ENCODE data around the gene DYNLT4. TPM values are rescaled to one million over a fixed set of nuclear protein-coding genes. Genes with fewer than 3 reads are reported as not detected.
A peak's percentile ranks its signal among the peaks of the same experiment; 100 is the strongest.

Gene DYNLT4
- total RNA-seq, 1 experiment from 2014 or later = not detected

GRCh38 chr1:44830900-44831304 is 23.8 kb upstream of the DYNLT4 start:
- no peaks in the 10 kb centered on the region for H3K27me3 ChIP-seq (ENCODE audit: control insufficient read depth, insufficient read depth, low read length)
- in situ Hi-C loops (cut with HindIII; ENCODE audit: low pct_unique_long_range_greater_than_20kb, low sequenced_read_pairs) (no loop called here), intact Hi-C loops (cut with micrococcal nuclease; ENCODE audit: unreplicated experiment) (loop anchor here (10.0 kb wide), 1 partner anchor 474 kb away; no protein-coding TSS in a partner anchor)
- POLR2A ChIA-PET = no interaction called here
- no peak overlapping the region for H3K4me3 ChIP-seq (ENCODE audit: low read depth in 2 of 2, low read length in 2 of 2)
- CTCF ChIA-PET = no interaction called here
- no peak for TF ChIP-seq SIN3A (IDR thresholded peaks at IDR 0.05; ENCODE audit: borderline replicate concordance, insufficient read depth, low read depth, low read length)
- TF ChIP-seq TCF7L2 (IDR thresholded peaks at IDR 0.05; ENCODE audit: low read depth, low read length) = no peak
- TF ChIP-seq, protein P1, sequence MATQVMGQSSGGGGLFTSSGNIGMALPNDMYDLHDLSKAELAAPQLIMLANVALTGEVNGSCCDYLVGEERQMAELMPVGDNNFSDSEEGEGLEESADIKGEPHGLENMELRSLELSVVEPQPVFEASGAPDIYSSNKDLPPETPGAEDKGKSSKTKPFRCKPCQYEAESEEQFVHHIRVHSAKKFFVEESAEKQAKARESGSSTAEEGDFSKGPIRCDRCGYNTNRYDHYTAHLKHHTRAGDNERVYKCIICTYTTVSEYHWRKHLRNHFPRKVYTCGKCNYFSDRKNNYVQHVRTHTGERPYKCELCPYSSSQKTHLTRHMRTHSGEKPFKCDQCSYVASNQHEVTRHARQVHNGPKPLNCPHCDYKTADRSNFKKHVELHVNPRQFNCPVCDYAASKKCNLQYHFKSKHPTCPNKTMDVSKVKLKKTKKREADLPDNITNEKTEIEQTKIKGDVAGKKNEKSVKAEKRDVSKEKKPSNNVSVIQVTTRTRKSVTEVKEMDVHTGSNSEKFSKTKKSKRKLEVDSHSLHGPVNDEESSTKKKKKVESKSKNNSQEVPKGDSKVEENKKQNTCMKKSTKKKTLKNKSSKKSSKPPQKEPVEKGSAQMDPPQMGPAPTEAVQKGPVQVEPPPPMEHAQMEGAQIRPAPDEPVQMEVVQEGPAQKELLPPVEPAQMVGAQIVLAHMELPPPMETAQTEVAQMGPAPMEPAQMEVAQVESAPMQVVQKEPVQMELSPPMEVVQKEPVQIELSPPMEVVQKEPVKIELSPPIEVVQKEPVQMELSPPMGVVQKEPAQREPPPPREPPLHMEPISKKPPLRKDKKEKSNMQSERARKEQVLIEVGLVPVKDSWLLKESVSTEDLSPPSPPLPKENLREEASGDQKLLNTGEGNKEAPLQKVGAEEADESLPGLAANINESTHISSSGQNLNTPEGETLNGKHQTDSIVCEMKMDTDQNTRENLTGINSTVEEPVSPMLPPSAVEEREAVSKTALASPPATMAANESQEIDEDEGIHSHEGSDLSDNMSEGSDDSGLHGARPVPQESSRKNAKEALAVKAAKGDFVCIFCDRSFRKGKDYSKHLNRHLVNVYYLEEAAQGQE (IDR thresholded peaks at IDR 0.05; ENCODE audit: insufficient read depth in 1 of 2, low read depth in 2 of 2, low read length in 1 of 2) = no peak
- TF ChIP-seq POLR2AphosphoS5 (IDR thresholded peaks at IDR 0.05; ENCODE audit: low read depth, low read length) = no peak
- TF ChIP-seq, protein P2, sequence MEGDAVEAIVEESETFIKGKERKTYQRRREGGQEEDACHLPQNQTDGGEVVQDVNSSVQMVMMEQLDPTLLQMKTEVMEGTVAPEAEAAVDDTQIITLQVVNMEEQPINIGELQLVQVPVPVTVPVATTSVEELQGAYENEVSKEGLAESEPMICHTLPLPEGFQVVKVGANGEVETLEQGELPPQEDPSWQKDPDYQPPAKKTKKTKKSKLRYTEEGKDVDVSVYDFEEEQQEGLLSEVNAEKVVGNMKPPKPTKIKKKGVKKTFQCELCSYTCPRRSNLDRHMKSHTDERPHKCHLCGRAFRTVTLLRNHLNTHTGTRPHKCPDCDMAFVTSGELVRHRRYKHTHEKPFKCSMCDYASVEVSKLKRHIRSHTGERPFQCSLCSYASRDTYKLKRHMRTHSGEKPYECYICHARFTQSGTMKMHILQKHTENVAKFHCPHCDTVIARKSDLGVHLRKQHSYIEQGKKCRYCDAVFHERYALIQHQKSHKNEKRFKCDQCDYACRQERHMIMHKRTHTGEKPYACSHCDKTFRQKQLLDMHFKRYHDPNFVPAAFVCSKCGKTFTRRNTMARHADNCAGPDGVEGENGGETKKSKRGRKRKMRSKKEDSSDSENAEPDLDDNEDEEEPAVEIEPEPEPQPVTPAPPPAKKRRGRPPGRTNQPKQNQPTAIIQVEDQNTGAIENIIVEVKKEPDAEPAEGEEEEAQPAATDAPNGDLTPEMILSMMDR (IDR thresholded peaks at IDR 0.05) = no peak
- H3K27ac ChIP-seq (ENCODE audit: low read length) = no peak overlapping the region
- no peak for DNase-seq (ENCODE audit: low read depth, low spot score)
- ATAC-seq = 0 out of 2 replicates have a peak, but pooled peaks have one; percentile 25
- H3K9me3 ChIP-seq (ENCODE audit: control insufficient read depth, insufficient read depth, low read depth, low read length) = no peaks in the 10 kb centered on the region
- H3K36me3 ChIP-seq (ENCODE audit: control insufficient read depth, insufficient read depth, low read length) = no peaks in the 10 kb centered on the region
- no TSS peak for BruUV-seq (replicated peaks)
- H3K4me1 ChIP-seq (ENCODE audit: control insufficient read depth, insufficient read depth, low read length) = no peaks in the 10 kb centered on the region

GRCh38 chr1:44829506-44830384 is 22.6 kb upstream of the DYNLT4 start:
- TF ChIP-seq, protein P2 (IDR thresholded peaks at IDR 0.05) = no peak
- TF ChIP-seq, protein P1 (IDR thresholded peaks at IDR 0.05; ENCODE audit: insufficient read depth in 1 of 2, low read depth in 2 of 2, low read length in 1 of 2) = no peak
- TF ChIP-seq SIN3A (IDR thresholded peaks at IDR 0.05; ENCODE audit: borderline replicate concordance, insufficient read depth, low read depth, low read length) (no peak), POLR2AphosphoS5 (IDR thresholded peaks at IDR 0.05; ENCODE audit: low read depth, low read length) (no peak), TCF7L2 (IDR thresholded peaks at IDR 0.05; ENCODE audit: low read depth, low read length) (no peak)
- ChIA-PET POLR2A (no interaction called here), CTCF (no interaction called here)

More at GRCh38 chr1:44829506-44830384, 22.6 kb upstream of the DYNLT4 start:
- in situ Hi-C loops (cut with HindIII; ENCODE audit: low pct_unique_long_range_greater_than_20kb, low sequenced_read_pairs) (no loop called here), intact Hi-C loops (cut with micrococcal nuclease; ENCODE audit: unreplicated experiment) (loop anchor here (10.0 kb wide), 1 partner anchor 475 kb away; no protein-coding TSS in a partner anchor)
- Histone ChIP-seq H3K27me3 (ENCODE audit: control insufficient read depth, insufficient read depth, low read length) (no peaks in the 10 kb centered on the region), H3K4me3 (ENCODE audit: low read depth in 2 of 2, low read length in 2 of 2) (no peak overlapping the region), H3K36me3 (ENCODE audit: control insufficient read depth, insufficient read depth, low read length) (no peaks in the 10 kb centered on the region), H3K9me3 (ENCODE audit: control insufficient read depth, insufficient read depth, low read depth, low read length) (no peaks in the 10 kb centered on the region), H3K4me1 (ENCODE audit: control insufficient read depth, insufficient read depth, low read length) (no peaks in the 10 kb centered on the region), H3K27ac (ENCODE audit: low read length) (no peak overlapping the region)
- no peak for ATAC-seq
- DNase-seq (ENCODE audit: low read depth, low spot score) = no peak
- no TSS peak for BruUV-seq (replicated peaks)
